HEK293 (cell line): Measurements from ENCODE around the gene TBXA2R.

Experiments
- CTCF ChIA-PET: fragments of 350-600 bp; formaldehyde crosslinking; extraction: SDS; loops from one replicate; lab custom pipeline; 2021; ENCODE audit warnings: antibody characterized with exemption; lab: Yijun Ruan, JAX
- POLR2A ChIA-PET: fragments of 300-600 bp; formaldehyde crosslinking; extraction: SDS; loops from one replicate; lab custom pipeline; 2020; ENCODE audit warnings: antibody characterized with exemption, inconsistent platforms; lab: Yijun Ruan, JAX
- H3K27ac ChIP-seq: fragments of 200-500 bp; sonication (Bioruptor generic); 2 replicates; pipeline ENCODE4 v1.5.1; 2014; ENCODE audit warnings: low read depth, low read length, control low read depth, inconsistent platforms; ENCODE audit errors: extremely low read depth
- H3K36me3 ChIP-seq, 2 experiments: fragments of 200-500 bp in 1 of 2; sonication (Bioruptor generic) in 1 of 2; 1 replicate in 1 of 2; 2 replicates in 1 of 2; pipeline ENCODE4 v1.5.1; 2014 to 2017; ENCODE audit warnings: inconsistent platforms in 2 of 2, low read length in 2 of 2; ENCODE audit not compliant: control insufficient read depth in 2 of 2, insufficient read depth in 1 of 2
- H3K4me1 ChIP-seq: fragments of 200-500 bp; sonication (Bioruptor generic); 2 replicates; pipeline ENCODE4 v1.5.1; 2014; ENCODE audit warnings: mild to moderate bottlenecking, low read length, inconsistent platforms; ENCODE audit not compliant: control insufficient read depth, insufficient read depth
- H3K4me3 ChIP-seq: 2 replicates; pipeline ENCODE4 v1.5.1; 2011; ENCODE audit warnings: low read depth, mild to moderate bottlenecking, control low read depth, low read length, moderate library complexity
- H3K9me3 ChIP-seq: fragments of 200-500 bp; sonication (Bioruptor generic); 2 replicates; pipeline ENCODE4 v1.5.1; 2014; ENCODE audit warnings: low read depth, low read length, inconsistent platforms; ENCODE audit not compliant: control insufficient read depth, insufficient read depth
- ATF2 ChIP-seq: fragments of 450-650 bp; formaldehyde crosslinking; IDR thresholded peaks from 2 replicates; pipeline ENCODE4 v1.5.1; 2016; ENCODE audit warnings: missing biosample characterization, missing genetic modification characterization, low read depth
- EGR2 ChIP-seq: fragments of 450-650 bp; formaldehyde crosslinking; IDR thresholded peaks from 2 replicates; pipeline ENCODE4 v1.5.1; 2016; ENCODE audit warnings: low read depth, missing biosample characterization, missing genetic modification characterization
- HIC1 ChIP-seq: fragments of 450-650 bp; formaldehyde crosslinking; IDR thresholded peaks from 2 replicates; pipeline ENCODE4 v1.5.1; 2016; ENCODE audit warnings: missing biosample characterization, missing genetic modification characterization
- HOXD13 ChIP-seq: sonication (generic); formaldehyde crosslinking; IDR thresholded peaks from 2 replicates; pipeline ENCODE4 v1.8.0; 2022; ENCODE audit warnings: missing genetic modification reagents, borderline replicate concordance
- KLF1 ChIP-seq: fragments of 450-650 bp; formaldehyde crosslinking; IDR thresholded peaks from 2 replicates; pipeline ENCODE4 v1.5.1; 2016; ENCODE audit warnings: missing biosample characterization, missing genetic modification characterization
- KLF10 ChIP-seq: fragments of 450-650 bp; IDR thresholded peaks from 2 replicates; pipeline ENCODE4 v1.5.1; 2018; ENCODE audit warnings: missing biosample characterization, mild to moderate bottlenecking, missing genetic modification characterization
- KLF16 ChIP-seq: fragments of 450-650 bp; formaldehyde crosslinking; IDR thresholded peaks from 2 replicates; pipeline ENCODE4 v1.5.1; 2017; ENCODE audit warnings: missing biosample characterization, missing genetic modification characterization
- KLF7 ChIP-seq: fragments of 450-650 bp; formaldehyde crosslinking; IDR thresholded peaks from 2 replicates; pipeline ENCODE4 v1.5.1; 2016; ENCODE audit warnings: missing biosample characterization, missing genetic modification characterization, borderline replicate concordance
- KLF8 ChIP-seq: fragments of 450-650 bp; formaldehyde crosslinking; IDR thresholded peaks from 2 replicates; pipeline ENCODE4 v1.5.1; 2016; ENCODE audit warnings: missing biosample characterization, missing genetic modification characterization
- KLF9 ChIP-seq: fragments of 450-650 bp; formaldehyde crosslinking; IDR thresholded peaks from 2 replicates; pipeline ENCODE4 v1.5.1; 2016; ENCODE audit warnings: missing biosample characterization, missing genetic modification characterization, low read depth
- PRDM10 ChIP-seq: fragments of 450-650 bp; formaldehyde crosslinking; IDR thresholded peaks from 2 replicates; pipeline ENCODE4 v1.5.1; 2016; ENCODE audit warnings: missing biosample characterization, missing genetic modification characterization
- PRDM4 ChIP-seq: fragments of 450-650 bp; formaldehyde crosslinking; IDR thresholded peaks from 2 replicates; pipeline ENCODE4 v1.5.1; 2017; ENCODE audit warnings: missing biosample characterization, missing genetic modification characterization
- SP2 ChIP-seq: fragments of 450-650 bp; formaldehyde crosslinking; IDR thresholded peaks from 2 replicates; pipeline ENCODE4 v1.5.1; 2016; ENCODE audit warnings: missing biosample characterization, missing genetic modification characterization
- SP3 ChIP-seq: fragments of 450-650 bp; formaldehyde crosslinking; IDR thresholded peaks from 2 replicates; pipeline ENCODE4 v1.5.1; 2016; ENCODE audit warnings: missing biosample characterization, missing genetic modification characterization
- YY1 ChIP-seq: fragments of 450-650 bp; formaldehyde crosslinking; IDR thresholded peaks from 2 replicates; pipeline ENCODE4 v1.5.1; 2018; ENCODE audit warnings: missing biosample characterization, missing genetic modification characterization
- ZBTB20 ChIP-seq: fragments of 450-650 bp; formaldehyde crosslinking; IDR thresholded peaks from 2 replicates; pipeline ENCODE4 v1.5.1; 2016; ENCODE audit warnings: missing biosample characterization, missing genetic modification characterization
- ZEB2 ChIP-seq: fragments of 450-650 bp; formaldehyde crosslinking; IDR thresholded peaks from 2 replicates; pipeline ENCODE4 v1.5.1; 2016; ENCODE audit warnings: missing biosample characterization, missing genetic modification characterization
- ZFHX2 ChIP-seq: fragments of 450-650 bp; formaldehyde crosslinking; conservative IDR thresholded peaks from 2 replicates; pipeline ENCODE4 v1.5.1; 2016; ENCODE audit warnings: missing biosample characterization, missing genetic modification characterization
- ZFP69B ChIP-seq: fragments of 450-650 bp; formaldehyde crosslinking; IDR thresholded peaks from 2 replicates; pipeline ENCODE4 v1.5.1; 2016; ENCODE audit warnings: missing biosample characterization, missing genetic modification characterization
- ZNF114 ChIP-seq: fragments of 450-650 bp; formaldehyde crosslinking; IDR thresholded peaks from 2 replicates; pipeline ENCODE4 v1.5.0; 2017; ENCODE audit warnings: missing biosample characterization, missing genetic modification characterization
- ZNF132 ChIP-seq: fragments of 450-650 bp; formaldehyde crosslinking; IDR thresholded peaks from 2 replicates; pipeline ENCODE4 v1.5.1; 2017; ENCODE audit warnings: missing biosample characterization, missing genetic modification characterization, borderline replicate concordance
- ZNF146 ChIP-seq: fragments of 450-650 bp; formaldehyde crosslinking; IDR thresholded peaks from 2 replicates; pipeline ENCODE4 v1.5.1; 2016; ENCODE audit warnings: missing biosample characterization, missing genetic modification characterization
- ZNF155 ChIP-seq: fragments of 450-650 bp; formaldehyde crosslinking; IDR thresholded peaks from 2 replicates; pipeline ENCODE4 v1.5.1; 2016; ENCODE audit warnings: missing biosample characterization, missing genetic modification characterization
- ZNF302 ChIP-seq: fragments of 450-650 bp; formaldehyde crosslinking; IDR thresholded peaks from 2 replicates; pipeline ENCODE4 v1.5.1; 2016; ENCODE audit warnings: missing biosample characterization, missing genetic modification characterization, low read depth
- ZNF335 ChIP-seq: fragments of 450-650 bp; formaldehyde crosslinking; conservative IDR thresholded peaks from 2 replicates; pipeline ENCODE4 v1.5.1; 2016; ENCODE audit warnings: missing biosample characterization, missing genetic modification characterization
- ZNF610 ChIP-seq: fragments of 450-650 bp; formaldehyde crosslinking; IDR thresholded peaks from 2 replicates; pipeline ENCODE4 v1.5.1; 2016; ENCODE audit warnings: missing biosample characterization, missing genetic modification characterization, borderline replicate concordance
- ZNF660 ChIP-seq: fragments of 450-650 bp; IDR thresholded peaks from 2 replicates; pipeline ENCODE4 v1.5.1; 2018; ENCODE audit warnings: missing biosample characterization, mild to moderate bottlenecking, missing genetic modification characterization
- ZNF791 ChIP-seq: fragments of 450-650 bp; formaldehyde crosslinking; IDR thresholded peaks from 2 replicates; pipeline ENCODE4 v1.5.1; 2016; ENCODE audit warnings: missing biosample characterization, missing genetic modification characterization
- ZNF792 ChIP-seq: fragments of 450-650 bp; formaldehyde crosslinking; IDR thresholded peaks from 2 replicates; pipeline ENCODE4 v1.5.1; 2016; ENCODE audit warnings: missing biosample characterization, missing genetic modification characterization

Gene TBXA2R

GRCh38 chr19:3573858-3574637 is 32.6 kb downstream of the TBXA2R start:
- H3K4me3 ChIP-seq: peak overlapping the region; percentile 84
- H3K9me3 ChIP-seq: no peaks in the 10 kb centered on the region
- 0 out of 2 replicates have a peak overlapping the region, but pooled peaks have one; percentile 77 for H3K27ac ChIP-seq
- POLR2A ChIA-PET: interaction anchor here (0.6 to 1.4 kb wide), 7 partner anchors 11 to 74 kb away, joined by 3 to 13 read pairs (median 4); partner anchors contain the start of genes DOHH, GIPC3 and MFSD12
- CTCF ChIA-PET: interaction anchor here (0.6 to 2.4 kb wide), 7 partner anchors 12 to 505 kb away, joined by 3 to 6 read pairs (median 3); partner anchors contain the start of gene GIPC3
- peaks cover 9 to 19% of the 10 kb centered on the region in 2 experiments; a peak in 2 of 3 replicates for H3K36me3 ChIP-seq
- H3K4me1 ChIP-seq: no peaks in the 10 kb centered on the region
- no peak for TF ChIP-seq HOXD13 (CRISPR knock-in tag)
- TF ChIP-seq ZNF132 (tag by site-specific recombination): no peak
- peak; percentile 91 for TF ChIP-seq HIC1 (tag by site-specific recombination)
- no peak for TF ChIP-seq ZEB2
- TF ChIP-seq ZNF792 (tag by site-specific recombination): no peak
- TF ChIP-seq ZNF610 (tag by site-specific recombination): no peak
- TF ChIP-seq ZNF302 (tag by site-specific recombination): no peak
- no peak for TF ChIP-seq ZNF155
- peak; percentile 96 for TF ChIP-seq SP2
- no peak for TF ChIP-seq ZNF660
- TF ChIP-seq KLF8: peak; percentile 82
- TF ChIP-seq EGR2: peak; percentile 86
- TF ChIP-seq ATF2: no peak
- no peak for TF ChIP-seq PRDM4 (tag by site-specific recombination)
- 0 out of 2 replicates have a peak, but pooled peaks have one; percentile 1 for TF ChIP-seq ZNF335 (tag by site-specific recombination)
- peak; percentile 33; the same call in 1 of the 2 replicates for TF ChIP-seq YY1
- peak; percentile 87 for TF ChIP-seq ZFP69B (tag by site-specific recombination)
- TF ChIP-seq ZNF114 (tag by site-specific recombination): no peak
- TF ChIP-seq SP3 (tag by site-specific recombination): peak; percentile 96
- TF ChIP-seq ZBTB20 (tag by site-specific recombination): no peak
- TF ChIP-seq ZFHX2 (tag by site-specific recombination): peak; percentile 87
- TF ChIP-seq KLF7 (tag by site-specific recombination): no peak
- no peak for TF ChIP-seq ZNF791 (tag by site-specific recombination)
- TF ChIP-seq KLF10: 0 out of 2 replicates have a peak, but pooled peaks have one; percentile 17
- 0 out of 2 replicates have a peak, but pooled peaks have one; percentile 40 for TF ChIP-seq PRDM10
- no peak for TF ChIP-seq ZNF146
- peak; percentile 100 for TF ChIP-seq KLF9 (tag by site-specific recombination)
- TF ChIP-seq KLF1 (tag by site-specific recombination): peak; percentile 81
- TF ChIP-seq KLF16 (tag by site-specific recombination): peak; percentile 88
